ENCODE data around the gene PLEKHA7.

Gene PLEKHA7

GRCh38 chr11:16799221-16799620 is 215.0 kb downstream of the PLEKHA7 start:
- Histone ChIP-seq H3K27me3 (ENCODE audit: insufficient read depth, low read depth) (no peaks in the 10 kb centered on the region), H3K36me3 (ENCODE audit: insufficient read depth) (no peaks in the 10 kb centered on the region), H2AFZ (ENCODE audit: low read depth) (no peak overlapping the region), H3K4me1 (ENCODE audit: low read depth, poor library complexity, severe bottlenecking) (no peaks in the 10 kb centered on the region), H4K20me1 (ENCODE audit: insufficient read depth) (no peaks in the 10 kb centered on the region), H3K79me2 (ENCODE audit: insufficient read depth, low read depth) (no peaks in the 10 kb centered on the region), H3K27ac (no peak overlapping the region), H3K4me3 (IDR thresholded peaks at IDR 0.05; ENCODE audit: insufficient read depth, low read depth, low read length) (no peak overlapping the region), H3K4me2 (no peak overlapping the region), H3K9ac (no peak overlapping the region)
- TF ChIP-seq, protein P1, sequence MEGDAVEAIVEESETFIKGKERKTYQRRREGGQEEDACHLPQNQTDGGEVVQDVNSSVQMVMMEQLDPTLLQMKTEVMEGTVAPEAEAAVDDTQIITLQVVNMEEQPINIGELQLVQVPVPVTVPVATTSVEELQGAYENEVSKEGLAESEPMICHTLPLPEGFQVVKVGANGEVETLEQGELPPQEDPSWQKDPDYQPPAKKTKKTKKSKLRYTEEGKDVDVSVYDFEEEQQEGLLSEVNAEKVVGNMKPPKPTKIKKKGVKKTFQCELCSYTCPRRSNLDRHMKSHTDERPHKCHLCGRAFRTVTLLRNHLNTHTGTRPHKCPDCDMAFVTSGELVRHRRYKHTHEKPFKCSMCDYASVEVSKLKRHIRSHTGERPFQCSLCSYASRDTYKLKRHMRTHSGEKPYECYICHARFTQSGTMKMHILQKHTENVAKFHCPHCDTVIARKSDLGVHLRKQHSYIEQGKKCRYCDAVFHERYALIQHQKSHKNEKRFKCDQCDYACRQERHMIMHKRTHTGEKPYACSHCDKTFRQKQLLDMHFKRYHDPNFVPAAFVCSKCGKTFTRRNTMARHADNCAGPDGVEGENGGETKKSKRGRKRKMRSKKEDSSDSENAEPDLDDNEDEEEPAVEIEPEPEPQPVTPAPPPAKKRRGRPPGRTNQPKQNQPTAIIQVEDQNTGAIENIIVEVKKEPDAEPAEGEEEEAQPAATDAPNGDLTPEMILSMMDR (conservative IDR thresholded peaks at IDR 0.05; ENCODE audit: low read depth, low read length), result no peak

DNA sequence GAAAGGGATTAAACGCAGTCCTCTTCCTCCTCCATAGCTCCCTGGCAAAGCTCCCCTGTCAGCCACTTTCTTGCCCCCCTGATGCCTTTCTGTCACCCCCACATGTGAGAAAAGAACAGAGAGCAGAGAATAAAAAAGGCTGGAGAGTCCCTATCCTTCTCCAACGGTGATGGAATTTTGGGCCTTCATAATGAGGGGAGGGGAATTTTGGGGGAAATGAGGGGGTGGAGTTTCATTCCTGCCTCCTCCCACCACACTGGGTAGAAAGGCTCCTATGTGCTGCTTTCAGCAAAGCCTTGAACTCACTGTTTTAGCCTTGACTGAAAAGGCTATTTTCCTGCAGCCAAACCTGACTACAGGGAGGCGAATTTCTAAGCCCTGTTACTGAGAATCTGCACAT is 216.4 kb downstream of the PLEKHA7 start:
- Histone ChIP-seq H3K27ac (no peak overlapping the region), H3K36me3 (ENCODE audit: insufficient read depth) (no peaks in the 10 kb centered on the region), H3K79me2 (ENCODE audit: insufficient read depth, low read depth) (no peaks in the 10 kb centered on the region), H2AFZ (ENCODE audit: low read depth) (no peak overlapping the region), H3K4me3 (IDR thresholded peaks at IDR 0.05; ENCODE audit: insufficient read depth, low read depth, low read length) (no peak overlapping the region), H3K4me1 (ENCODE audit: low read depth, poor library complexity, severe bottlenecking) (no peaks in the 10 kb centered on the region), H3K4me2 (no peak overlapping the region), H3K9ac (no peak overlapping the region), H4K20me1 (ENCODE audit: insufficient read depth) (no peaks in the 10 kb centered on the region), H3K27me3 (ENCODE audit: insufficient read depth, low read depth) (no peaks in the 10 kb centered on the region)
- TF ChIP-seq, protein P1 (conservative IDR thresholded peaks at IDR 0.05; ENCODE audit: low read depth, low read length), result no peak

GRCh38 chr11:16796311-16796710 is 217.9 kb downstream of the PLEKHA7 start:
- Histone ChIP-seq H3K27me3 (ENCODE audit: insufficient read depth, low read depth) (no peaks in the 10 kb centered on the region), H3K4me3 (IDR thresholded peaks at IDR 0.05; ENCODE audit: insufficient read depth, low read depth, low read length) (no peak overlapping the region), H3K4me2 (no peak overlapping the region), H3K79me2 (ENCODE audit: insufficient read depth, low read depth) (no peaks in the 10 kb centered on the region), H3K9ac (no peak overlapping the region), H3K4me1 (ENCODE audit: low read depth, poor library complexity, severe bottlenecking) (no peaks in the 10 kb centered on the region), H4K20me1 (ENCODE audit: insufficient read depth) (no peaks in the 10 kb centered on the region), H2AFZ (ENCODE audit: low read depth) (no peak overlapping the region), H3K36me3 (ENCODE audit: insufficient read depth) (no peaks in the 10 kb centered on the region), H3K27ac (no peak overlapping the region)
- TF ChIP-seq, protein P1 (conservative IDR thresholded peaks at IDR 0.05; ENCODE audit: low read depth, low read length), result no peak

DNA sequence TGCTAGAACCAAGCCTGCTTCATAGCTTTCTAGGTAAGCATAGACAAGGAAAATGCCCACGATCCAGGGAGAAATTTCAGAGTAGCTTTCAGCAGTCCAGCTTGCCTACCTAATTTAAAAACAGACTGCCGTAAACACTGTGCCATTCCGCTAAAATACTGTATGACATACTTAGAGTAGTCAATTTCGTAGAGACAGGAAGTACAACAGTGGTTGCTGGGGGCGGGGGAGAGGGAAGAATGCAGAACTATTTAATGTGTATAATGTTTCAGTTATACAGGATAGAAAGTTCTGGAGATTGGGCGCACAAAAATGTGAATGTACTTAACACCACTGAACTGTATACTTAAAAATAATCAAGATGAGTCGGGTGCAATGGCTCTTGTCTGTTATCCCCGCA is 219.1 kb downstream of the PLEKHA7 start:
- no peaks in the 10 kb centered on the region for H3K27me3 ChIP-seq (ENCODE audit: insufficient read depth, low read depth)
- no peak overlapping the region for H3K9ac ChIP-seq
- H3K79me2 ChIP-seq (ENCODE audit: insufficient read depth, low read depth), result no peaks in the 10 kb centered on the region
- no peak overlapping the region for H3K4me3 ChIP-seq (IDR thresholded peaks at IDR 0.05; ENCODE audit: insufficient read depth, low read depth, low read length)
- TF ChIP-seq, protein P1 (conservative IDR thresholded peaks at IDR 0.05; ENCODE audit: low read depth, low read length), result no peak
- H3K27ac ChIP-seq, result no peak overlapping the region
- no peak overlapping the region for H2AFZ ChIP-seq (ENCODE audit: low read depth)
- H3K36me3 ChIP-seq (ENCODE audit: insufficient read depth), result no peaks in the 10 kb centered on the region
- H3K4me2 ChIP-seq, result no peak overlapping the region
- H4K20me1 ChIP-seq (ENCODE audit: insufficient read depth), result no peaks in the 10 kb centered on the region
- H3K4me1 ChIP-seq (ENCODE audit: low read depth, poor library complexity, severe bottlenecking), result no peaks in the 10 kb centered on the region
